ENCODE results near the gene NTM.

Gene NTM

DNA sequence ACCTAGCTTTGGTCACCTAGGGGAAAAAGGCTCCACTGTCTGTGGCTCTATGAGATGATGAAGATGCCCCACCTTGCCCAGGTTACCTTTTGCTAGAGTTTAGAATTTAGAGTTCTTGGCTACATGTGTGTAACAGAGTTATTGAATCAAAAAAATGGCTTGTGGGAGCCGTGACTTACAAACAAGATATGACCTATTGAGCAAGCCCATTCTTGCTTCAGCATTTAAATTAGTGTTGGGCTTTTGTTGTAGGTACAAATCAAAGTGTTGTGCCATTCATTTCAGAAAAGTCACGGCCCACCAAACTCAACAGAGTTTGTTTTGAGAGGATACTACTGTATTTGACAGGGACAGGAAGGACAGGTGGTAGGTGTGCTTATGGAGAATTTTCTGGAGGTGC, 768.8 kb downstream of the NTM start:
- no peak for DNase-seq

DNA sequence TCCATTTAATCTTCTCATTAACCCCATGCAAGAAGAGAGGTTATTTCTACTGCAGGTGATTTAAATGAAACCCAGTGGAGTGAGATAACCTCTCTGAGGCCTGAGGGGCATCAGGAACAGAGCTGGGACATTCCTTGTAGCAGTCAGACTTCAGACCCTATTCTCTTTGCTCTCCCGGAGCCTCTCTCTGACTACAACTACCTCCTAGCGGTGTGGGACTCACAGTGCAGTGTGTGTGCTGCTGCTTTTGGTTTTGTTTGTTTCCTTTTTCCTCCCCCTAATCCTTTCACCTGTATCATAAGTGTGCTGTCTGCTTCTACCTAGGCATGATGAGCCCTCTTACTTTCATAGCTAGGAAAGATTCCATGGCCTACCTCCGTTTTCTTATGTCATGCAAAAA, 769.6 kb downstream of the NTM start:
- DNase-seq: no peak

DNA sequence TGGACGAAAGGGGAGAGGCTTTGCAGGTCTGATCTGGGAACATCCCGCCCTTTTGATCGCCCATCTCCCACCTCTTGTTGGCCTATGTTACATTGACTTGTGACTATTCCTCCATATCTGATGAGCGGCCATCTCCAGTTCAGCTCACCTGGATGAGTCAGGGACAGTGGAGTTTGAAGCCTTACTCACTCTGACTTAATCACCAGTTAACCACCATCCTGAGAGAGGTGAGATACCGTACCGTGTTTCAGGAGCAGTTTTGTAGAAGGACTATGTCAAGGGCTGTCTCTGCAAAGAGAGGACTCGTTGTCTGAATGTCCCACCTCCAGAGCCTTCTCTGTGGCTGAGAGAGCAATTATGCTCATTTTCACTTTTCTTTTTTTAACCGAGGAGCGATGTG, 771.7 kb downstream of the NTM start:
- no peak for DNase-seq

DNA sequence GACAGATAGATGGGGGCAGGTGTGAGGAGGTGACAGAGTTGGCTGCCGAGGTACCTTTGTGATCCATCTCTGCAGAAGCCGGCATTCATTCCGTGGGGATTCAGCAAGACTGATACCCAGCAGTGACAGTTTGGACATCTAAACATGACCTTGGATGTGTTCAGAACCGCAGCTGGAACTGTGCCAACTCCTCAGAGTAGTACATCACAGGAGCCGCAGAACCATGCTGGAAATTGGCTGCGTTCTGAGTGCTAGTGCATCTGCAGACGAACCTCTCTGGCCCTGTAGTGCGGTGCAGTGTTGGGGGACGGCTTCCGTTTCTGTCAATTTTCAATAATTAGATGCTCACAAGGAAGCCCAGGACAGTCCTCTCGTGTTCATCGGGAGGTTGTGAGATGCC, 772.1 kb downstream of the NTM start:
- DNase-seq: no peak

DNA sequence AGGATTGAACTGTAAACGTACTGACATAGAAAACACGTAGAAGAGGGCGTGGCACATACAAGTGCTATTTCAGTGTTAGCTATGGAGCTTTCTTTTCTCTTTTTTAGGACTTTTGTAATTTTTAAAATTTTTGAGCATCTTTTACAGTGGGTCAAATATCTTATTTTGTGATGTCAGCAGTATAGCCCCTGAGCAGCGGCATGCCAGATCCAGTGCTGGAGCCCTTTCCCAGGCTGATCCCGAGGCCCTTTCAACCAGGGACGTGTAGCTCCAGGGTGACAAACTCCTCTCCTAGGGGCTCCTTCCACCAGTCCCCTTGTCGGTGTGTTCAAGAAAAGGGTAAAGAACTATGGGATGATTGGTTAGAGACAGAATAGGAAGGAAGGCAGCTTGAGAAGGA, 777.0 kb downstream of the NTM start:
- DNase-seq: no peak

DNA sequence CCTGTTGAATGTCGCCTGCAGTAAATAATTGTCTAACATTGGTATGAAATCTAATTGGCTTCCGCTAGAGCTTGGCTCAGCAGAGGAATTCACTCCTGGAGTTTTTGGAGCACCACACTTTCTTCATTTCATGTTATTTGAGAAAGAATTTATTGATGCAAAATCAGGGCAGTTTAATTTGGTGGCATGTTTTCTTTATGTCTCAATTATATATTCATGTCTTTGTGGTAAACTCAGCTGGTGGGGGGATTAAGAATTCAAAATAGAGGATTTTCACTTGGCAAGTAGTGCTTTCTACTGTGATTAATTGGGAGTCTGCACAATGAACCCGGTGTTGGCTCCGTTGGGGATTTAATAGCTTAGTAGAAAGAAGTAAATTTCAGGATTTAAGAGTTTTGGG, 784.4 kb downstream of the NTM start:
- DNase-seq: peak; percentile 14

DNA sequence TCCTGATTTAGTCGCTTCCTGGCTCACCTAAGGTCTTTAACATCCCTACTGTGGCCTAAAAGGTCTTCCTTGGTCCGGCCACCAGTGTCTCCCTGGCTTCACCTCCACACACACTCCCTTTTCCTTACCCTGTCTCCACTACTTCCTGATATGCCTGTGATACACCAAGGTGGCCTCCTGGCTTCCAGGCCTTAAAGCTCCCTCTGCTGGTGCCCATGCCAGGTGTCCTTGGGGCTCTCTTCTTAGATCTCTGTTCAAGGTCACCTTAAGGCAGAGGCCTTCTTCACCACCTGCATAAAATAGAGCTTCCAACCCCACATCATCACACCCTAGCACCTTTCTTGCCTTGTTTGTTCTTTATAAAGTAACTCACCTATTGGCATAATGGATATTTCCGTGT, 787.7 kb downstream of the NTM start:
- DNase-seq: peak; percentile 9

DNA sequence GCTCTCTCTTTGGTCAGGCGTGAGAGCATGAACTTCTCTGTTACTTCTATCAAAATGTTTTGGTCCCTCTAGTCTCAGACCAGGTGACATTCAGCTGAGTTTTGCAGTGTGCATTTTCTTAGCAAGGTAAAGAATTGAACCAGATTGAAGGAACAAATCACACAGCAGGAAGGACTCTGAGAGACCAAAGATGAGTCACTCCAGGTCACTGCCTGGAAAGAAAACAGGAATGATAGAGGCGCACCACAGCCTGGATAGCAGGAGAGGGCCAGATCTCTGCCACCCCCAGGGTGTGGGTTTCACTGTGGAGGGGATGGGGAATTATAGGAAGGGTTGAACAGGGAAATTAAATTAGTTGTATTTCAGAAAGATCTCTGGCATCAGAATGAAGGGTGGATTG, 788.3 kb downstream of the NTM start:
- peak; percentile 15 for DNase-seq

DNA sequence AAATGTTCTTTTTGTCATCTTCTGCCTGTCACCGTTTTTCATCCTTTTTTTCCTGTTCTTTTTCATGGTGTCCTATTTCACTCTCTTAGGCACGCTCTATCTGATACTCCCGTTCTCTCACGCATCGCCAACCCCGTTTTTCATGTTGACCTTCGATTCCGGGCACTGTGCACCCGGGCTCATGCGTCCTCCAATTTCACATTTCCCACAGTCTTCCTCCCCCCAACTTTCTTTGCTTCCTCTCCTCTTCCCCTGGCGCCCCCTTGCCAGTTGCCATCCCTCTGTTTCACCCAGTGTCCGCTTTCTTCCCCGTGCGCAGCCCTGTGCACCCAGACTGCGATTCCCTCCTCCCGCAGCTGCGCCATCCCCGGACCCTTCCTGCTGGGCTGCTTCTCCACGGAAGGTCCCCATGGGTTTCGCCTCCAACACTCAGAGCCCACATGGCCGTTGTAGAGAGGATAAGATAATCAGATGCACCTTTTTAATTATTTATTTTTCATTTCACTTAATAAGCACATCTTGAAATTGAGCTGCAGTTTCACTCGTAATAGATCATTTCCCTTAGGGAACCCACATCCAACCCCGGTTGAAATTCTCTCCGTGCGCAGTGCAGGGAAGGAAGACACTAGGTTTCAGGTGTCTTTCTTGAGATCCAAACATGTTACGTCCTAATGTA, 791.1 kb downstream of the NTM start:
- no peak for DNase-seq

DNA sequence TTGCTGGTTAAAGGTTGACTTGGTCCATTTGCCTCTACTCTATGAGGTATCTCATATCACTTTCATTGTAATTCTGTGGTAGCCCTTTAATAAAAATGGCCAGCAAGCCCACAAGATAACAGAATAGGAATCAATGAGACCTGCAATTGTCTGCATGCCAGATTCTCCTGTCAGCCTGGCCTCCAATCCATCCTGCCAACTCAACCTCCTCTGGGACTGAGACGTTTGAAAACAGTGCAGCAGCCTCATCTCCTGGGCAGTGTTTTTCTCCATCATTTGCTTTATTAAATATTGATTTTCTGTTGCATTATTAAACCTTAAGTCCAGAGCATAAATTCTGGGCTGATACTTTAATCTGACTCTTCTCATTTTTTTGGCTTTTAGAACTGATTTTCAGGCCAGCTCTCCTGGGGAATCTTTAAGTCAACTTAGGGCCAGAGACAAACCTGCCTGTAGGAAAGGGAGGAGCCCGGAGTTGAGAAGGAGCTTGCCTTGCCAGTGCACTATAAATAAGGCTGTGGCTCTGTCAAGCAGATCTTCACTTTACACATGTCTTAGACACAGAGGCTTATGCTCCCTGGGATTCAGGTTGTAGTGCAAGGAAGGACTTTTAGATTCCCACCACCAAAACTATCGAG, 798.0 kb downstream of the NTM start:
- no peak for DNase-seq

DNA sequence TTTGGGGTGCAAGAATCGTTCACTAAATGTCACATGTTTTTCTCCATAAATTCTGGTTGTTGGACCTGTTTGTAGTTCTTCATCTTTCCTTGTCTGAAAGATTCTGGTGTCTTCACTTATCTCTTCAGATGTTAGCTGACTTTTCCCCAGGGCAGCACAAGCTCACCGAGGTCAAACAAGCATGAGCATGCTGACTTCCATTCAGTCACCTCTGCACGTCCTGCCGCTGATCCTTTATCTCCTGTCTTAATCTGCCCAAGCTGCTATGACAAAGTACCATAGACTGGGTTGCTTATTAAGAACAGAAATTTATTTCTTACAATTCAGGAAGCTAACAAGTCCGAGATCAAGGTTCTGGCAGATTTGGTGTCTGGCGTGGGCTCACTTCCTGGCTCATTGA, 800.6 kb downstream of the NTM start:
- no peak for DNase-seq

DNA sequence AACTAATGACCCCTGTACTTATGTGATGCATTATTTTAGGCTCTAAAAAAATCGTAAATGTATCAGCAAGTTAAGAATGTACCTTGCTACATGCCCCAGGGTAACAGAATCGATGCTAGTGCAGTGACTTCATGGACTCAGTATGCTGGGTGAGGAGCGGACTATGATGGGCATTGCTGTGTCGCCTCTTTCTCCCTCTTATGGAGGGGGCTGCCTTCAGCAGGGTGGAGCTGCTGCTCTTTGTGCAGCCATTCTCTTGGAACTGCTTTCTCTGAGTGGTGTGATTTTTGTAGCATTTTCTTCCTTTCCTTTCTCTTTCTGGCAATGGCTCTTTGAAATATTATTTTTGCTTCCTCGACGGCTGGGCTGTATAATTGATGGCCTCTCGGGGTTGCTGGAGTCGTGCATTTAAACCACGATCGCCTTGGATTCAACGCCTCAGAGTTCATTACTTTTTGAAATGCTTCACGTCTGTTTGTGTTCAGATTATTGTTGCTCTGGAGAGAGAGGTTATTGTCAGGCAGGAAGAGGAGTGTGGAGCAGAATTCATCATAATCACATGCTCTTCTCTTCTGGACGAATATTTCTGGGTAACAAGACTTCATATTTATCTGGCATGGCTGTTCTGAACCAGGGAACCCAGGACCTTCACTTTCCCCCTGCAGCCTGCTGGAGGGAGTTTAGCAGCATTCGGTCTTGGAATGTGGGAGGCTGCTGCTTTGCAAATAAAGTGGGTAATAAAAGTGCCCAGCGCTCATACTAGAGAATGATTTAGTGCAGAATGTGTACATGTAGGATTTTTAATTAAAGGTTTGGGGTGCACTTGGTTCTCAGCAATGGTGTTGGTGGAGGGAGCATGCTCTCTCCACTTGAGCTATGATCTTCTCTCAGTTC, 804.2 kb downstream of the NTM start:
- DNase-seq: no peak

DNA sequence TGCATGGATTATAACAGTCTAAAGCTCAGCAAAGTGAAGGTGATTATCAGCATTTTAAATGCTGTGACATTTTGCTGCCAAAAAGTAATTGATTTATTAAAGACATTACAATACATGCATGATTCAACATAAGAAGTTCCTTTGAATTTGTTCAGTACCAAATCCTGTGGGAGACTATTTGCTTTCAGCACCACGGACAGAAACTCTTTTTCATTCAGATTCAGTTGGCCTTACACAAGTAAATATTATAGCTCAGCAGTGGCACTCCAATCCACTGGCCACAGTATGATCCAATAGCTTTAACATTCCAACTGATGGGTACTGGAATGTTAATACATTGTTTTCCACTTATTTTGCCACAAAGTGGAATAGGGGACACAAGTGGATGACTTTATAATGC, 806.7 kb downstream of the NTM start:
- DNase-seq: peak; percentile 63

DNA sequence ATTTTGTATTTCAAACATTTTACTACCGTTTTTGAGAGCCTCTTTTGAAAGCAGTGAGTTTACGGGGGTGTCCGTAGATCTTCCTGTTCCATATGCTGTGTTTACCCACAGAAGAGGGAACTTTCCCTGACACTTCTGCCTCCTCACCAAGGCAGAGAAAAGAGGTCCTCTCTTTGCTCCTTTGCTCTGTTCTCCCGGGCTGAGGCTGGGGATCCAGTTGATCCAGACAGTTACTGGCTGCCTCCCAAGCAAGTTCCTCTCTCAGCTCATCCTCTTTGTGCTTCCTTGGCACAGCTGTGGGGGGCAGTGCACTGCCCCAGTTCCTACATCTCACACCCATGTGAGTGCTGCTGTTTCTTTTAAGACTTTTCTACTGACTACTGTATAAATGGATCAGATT, 813.7 kb downstream of the NTM start:
- DNase-seq: no peak

DNA sequence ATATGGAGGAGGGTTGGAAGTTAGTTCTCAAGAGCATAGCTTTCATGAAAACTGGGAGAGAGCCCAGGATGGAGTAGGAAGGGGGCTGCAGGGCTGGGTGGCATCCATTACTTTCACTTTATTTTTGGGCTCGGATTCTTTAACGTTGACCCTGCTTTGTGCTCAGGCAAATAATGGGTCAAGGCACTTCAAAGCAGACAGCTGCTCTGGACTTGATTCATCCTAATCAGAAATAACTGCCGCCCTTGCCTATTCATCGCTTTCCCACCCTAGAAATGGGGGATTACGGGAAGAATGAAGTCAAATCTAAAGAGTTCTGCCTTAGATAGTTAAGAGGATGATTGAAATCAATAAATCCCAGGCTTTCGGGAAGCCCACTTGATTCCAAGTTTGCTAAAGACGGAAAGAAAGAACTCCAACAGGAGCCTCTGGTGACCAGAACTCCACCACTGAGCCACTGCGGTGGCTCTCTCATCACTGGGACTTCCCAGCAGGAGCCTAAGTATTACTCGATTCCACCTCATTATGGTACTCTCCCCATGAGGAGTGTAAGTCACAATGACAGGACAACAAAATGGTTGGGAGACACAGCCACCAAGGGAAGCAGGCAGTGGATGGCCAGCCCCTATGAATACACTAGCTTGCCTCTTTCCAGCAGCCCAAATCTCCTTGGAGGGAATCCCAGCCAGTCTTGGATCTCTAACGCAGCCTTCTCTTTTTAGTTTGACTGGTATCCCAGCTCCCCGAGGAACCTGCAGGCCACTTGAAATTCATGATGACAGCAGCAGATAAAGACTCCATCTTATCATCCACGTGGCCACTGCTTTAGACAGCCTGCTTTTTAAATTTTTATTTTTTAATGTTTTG, 815.5 kb downstream of the NTM start:
- DNase-seq: no peak

DNA sequence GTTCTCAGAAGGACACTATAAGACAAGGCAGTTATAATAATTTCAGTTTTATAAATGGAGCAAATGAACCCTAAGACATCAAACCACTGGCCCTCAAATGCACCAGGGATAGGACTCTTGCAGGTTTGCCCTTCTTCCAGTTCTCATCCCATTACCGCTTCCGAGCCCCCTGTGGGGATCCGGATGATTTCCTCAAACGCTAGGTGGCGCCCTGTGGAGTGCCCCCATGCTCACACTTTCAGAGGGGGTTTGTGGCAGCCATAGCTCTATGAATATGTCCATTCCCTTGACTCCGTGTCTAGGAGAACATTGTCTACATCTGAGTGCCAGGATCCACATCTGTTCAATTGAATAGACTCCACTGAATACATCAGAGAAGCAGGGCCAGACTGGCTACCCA, 816.3 kb downstream of the NTM start:
- no peak for DNase-seq

DNA sequence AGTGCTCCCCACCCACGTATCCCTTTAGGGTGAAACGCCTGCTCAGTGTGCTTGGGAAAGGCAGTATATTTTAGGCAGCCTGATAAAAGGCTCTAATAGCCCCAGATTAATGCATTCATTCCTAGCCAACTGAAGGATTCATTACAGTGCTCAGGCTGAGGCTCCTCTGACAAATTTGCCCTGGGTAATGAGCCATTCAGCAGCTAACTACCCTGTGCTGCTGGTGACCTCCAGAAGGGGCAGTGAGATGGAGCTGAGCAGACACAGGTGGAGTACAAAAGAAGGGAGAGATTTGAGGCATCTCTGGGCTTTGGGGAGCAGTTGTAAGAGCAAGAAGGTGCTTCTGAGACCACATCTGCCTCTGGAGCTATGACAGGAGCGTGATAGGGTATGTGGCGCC, 817.0 kb downstream of the NTM start:
- no peak for DNase-seq

DNA sequence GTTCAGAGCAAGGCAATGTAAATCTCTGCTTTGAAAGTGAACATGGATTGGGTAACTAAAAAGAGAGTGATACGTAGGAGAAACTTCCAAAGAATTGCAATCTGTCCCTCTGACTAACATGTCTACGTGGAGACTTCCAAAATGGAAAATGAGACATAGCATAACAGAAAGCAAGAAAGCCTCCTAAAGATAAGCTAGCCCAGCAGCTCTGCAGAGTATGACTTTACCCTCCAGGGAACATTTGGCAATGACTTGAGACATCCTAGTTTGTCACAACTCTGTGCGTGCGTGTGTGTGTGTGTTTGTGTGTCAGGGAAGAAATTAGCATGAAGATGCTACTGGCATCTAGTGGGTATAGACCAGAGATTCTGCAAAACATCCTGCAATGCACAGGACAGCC, 817.4 kb downstream of the NTM start:
- peak; percentile 71 for DNase-seq

DNA sequence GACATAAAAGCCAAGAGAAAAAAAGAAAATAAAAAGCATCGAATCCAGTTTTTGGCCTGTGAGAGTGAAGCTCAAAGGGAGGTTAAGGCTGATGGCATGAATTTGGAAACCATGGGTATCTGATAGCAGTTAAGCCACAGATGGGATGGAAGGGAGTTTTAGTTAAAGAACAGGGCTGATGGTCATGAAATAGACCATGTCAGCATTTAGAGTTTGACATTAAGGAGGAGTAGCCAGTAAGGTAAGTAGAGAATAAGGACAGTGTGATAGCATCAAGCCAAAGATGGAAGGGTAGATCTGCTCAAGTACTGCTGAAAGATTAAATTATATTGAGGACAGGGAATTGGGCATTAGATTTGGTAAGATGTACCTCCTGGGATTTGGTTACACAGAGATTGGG, 826.5 kb downstream of the NTM start:
- DNase-seq: no peak

DNA sequence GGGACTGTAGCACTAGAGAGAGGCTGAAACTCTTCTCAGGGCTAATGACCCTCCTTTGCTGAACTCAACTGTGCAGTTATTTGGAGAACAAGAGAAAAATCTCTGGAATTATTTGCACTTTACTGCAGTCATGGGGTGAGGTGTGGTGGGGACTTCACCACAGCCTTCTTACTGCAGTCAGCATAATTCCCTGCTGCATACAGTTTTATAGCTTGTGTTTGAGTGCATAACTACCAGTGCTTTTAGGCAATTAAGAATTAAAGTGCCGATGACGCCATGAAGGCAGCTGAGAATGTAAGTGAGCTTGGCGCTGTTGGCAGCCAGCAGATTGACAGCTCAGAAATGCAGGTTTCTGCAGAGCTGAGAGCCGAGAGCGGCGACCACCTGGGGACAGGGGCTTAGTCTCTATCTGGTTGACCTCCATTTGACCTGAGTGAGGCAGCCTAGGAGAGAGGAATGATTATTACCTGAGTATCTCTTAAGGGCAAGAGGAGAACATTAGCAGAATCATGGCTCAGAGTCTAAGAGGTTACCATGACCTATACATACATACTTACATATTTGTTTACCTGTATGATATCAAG, 830.0 kb downstream of the NTM start:
- DNase-seq: no peak

DNA sequence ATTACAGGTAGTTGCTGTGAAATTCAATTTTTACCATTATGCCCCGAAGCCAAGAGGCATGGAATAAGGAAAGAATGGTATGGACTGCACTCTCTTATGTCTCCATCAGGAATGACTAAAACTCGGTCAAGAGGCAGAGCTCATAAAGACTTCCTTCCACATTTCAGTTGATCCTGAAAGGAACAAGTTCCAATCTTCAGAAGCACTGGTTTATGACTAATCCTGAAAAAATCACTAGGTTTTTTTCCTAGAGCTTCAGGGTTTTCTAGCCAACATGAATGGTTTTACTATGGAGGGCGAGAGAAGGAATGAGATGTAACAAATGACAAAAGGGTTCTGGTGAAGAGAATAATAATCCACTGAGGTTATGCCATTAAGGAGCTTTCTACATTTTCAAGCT, 832.2 kb downstream of the NTM start:
- peak; percentile 72 for DNase-seq

DNA sequence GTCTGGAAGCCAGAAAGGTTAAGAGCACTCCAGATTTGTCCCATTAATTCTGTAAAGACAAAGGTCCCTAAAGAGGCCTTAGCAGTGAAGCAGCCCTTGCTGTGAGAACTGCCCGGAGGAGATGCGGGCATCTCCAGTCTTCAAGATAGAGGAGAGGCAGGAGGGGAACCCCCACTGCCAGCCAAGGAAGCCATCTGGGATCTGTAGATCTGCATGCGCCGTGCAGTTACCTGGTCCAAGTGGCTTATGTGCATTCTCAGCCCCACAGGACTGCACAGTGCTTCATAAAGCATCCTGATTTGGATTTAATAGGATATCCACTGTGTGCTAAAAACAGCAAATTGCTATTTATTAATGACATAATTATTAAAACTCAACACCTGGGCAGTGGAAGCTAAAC, 834.6 kb downstream of the NTM start:
- no peak for DNase-seq

DNA sequence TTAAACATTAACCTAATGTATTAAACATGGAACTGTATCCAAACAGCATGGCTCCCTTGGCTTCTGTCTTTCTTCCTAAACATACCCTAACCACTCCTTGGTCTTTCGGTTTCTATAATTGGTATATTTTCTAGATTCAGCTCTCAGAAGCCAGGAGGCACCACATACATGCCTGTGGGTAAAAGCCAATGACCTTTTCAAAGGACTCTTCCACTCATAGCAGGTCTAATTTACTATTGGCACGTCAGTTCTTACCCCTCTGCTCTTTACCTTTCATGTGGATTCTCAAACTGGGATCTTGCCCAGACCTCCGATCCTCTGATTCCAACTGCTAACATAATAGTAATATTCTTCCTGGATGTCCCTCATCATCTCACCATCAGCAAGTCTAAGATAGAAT, 835.1 kb downstream of the NTM start:
- no peak for DNase-seq

Measured in fibroblast of skin of right quadriceps (primary cell).